ENCODE results near the gene ZBTB4. TPM values are rescaled to one million over a fixed set of nuclear protein-coding genes. Genes with fewer than 3 reads are reported as not detected.

The ZBTB4 gene
- total RNA-seq, 1 experiment from 2014 or later, result 17.1 TPM

GRCh38 chr17:7508846-7509245 is 29.4 kb upstream of the ZBTB4 start:
- TF ChIP-seq EGR1 (IDR thresholded peaks at IDR 0.05; ENCODE audit: low read depth), result no peak
- TF ChIP-seq, protein P1, sequence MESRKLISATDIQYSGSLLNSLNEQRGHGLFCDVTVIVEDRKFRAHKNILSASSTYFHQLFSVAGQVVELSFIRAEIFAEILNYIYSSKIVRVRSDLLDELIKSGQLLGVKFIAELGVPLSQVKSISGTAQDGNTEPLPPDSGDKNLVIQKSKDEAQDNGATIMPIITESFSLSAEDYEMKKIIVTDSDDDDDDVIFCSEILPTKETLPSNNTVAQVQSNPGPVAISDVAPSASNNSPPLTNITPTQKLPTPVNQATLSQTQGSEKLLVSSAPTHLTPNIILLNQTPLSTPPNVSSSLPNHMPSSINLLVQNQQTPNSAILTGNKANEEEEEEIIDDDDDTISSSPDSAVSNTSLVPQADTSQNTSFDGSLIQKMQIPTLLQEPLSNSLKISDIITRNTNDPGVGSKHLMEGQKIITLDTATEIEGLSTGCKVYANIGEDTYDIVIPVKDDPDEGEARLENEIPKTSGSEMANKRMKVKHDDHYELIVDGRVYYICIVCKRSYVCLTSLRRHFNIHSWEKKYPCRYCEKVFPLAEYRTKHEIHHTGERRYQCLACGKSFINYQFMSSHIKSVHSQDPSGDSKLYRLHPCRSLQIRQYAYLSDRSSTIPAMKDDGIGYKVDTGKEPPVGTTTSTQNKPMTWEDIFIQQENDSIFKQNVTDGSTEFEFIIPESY (IDR thresholded peaks at IDR 0.05; ENCODE audit: extremely low read depth, insufficient replicate concordance, low read length), result no peak
- TF ChIP-seq, protein P2, sequence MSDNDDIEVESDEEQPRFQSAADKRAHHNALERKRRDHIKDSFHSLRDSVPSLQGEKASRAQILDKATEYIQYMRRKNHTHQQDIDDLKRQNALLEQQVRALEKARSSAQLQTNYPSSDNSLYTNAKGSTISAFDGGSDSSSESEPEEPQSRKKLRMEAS (IDR thresholded peaks at IDR 0.05), result no peak
- no peak for TF ChIP-seq ZNF274 (IDR thresholded peaks at IDR 0.05; ENCODE audit: low read depth, low read length)
- TF ChIP-seq CBX3 (IDR thresholded peaks at IDR 0.05; ENCODE audit: low read depth), result no peak
- TF ChIP-seq RAD21 (IDR thresholded peaks at IDR 0.05; ENCODE audit: low read depth), result no peak
- no peak for TF ChIP-seq POLR2A (IDR thresholded peaks at IDR 0.05; ENCODE audit: borderline replicate concordance, extremely low read depth, insufficient read depth, insufficient read length)
- no peak for TF ChIP-seq POLR2AphosphoS5 (IDR thresholded peaks at IDR 0.05; ENCODE audit: low read depth, low read length)
- no peak for TF ChIP-seq EZH2 (IDR thresholded peaks at IDR 0.05)
- no peak for TF ChIP-seq TCF7L2 (IDR thresholded peaks at IDR 0.05; ENCODE audit: borderline replicate concordance, extremely low read depth, insufficient read depth, insufficient read length)
- TF ChIP-seq CEBPB (IDR thresholded peaks at IDR 0.05; ENCODE audit: low read depth), result no peak
- TF ChIP-seq JUND (IDR thresholded peaks at IDR 0.05), result no peak
- Histone ChIP-seq H2AFZ (ENCODE audit: low read depth, low read length, poor library complexity, severe bottlenecking) (no peak overlapping the region), H3K4me3 (replicated peaks in 1 of 2; ENCODE audit: low read depth in 1 of 2, low read length in 2 of 2) (no peak overlapping the region), H3K36me3 (ENCODE audit: control insufficient read depth in 1 of 2, insufficient read depth in 2 of 2, low read length in 2 of 2) (peaks cover 66 to 81% of the 10 kb centered on the region in 2 experiments), H3K4me1 (ENCODE audit: control insufficient read depth in 1 of 2, insufficient read depth in 2 of 2, low read length in 2 of 2) (no peaks in the 10 kb centered on the region), H3K27ac (ENCODE audit: low read depth, low read length) (no peak overlapping the region), H4K20me1 (ENCODE audit: insufficient read depth) (no peaks in the 10 kb centered on the region), H3K9me2 (ENCODE audit: insufficient read depth) (no peaks in the 10 kb centered on the region), H3K4me2 (ENCODE audit: low read length) (no peak overlapping the region), H3K9ac (ENCODE audit: low read length) (no peak overlapping the region), H3K79me2 (ENCODE audit: insufficient read depth, low read length) (peaks cover 19% of the 10 kb centered on the region; the same call in 1 of the 2 replicates), H3K27me3 (ENCODE audit: insufficient read depth, low read length) (no peaks in the 10 kb centered on the region), H3K9me3 (ENCODE audit: control insufficient read depth in 1 of 2, insufficient read depth in 1 of 2, low read depth in 1 of 2, low read length in 2 of 2) (no peaks in the 10 kb centered on the region)
- intact Hi-C loops (cut with micrococcal nuclease), result no loop called here
- DNase-seq (ENCODE audit: low read depth, low spot score), result no peak
- ChIA-PET POLR2A (no interaction called here), RAD21 (ENCODE audit: low non-redundant PET in 1 of 2, low total read pairs in 2 of 2, uncharacterized antibody in 2 of 2, unreplicated experiment in 2 of 2) (no interaction called here), CTCF (interaction anchor here (0.7 kb wide), 1 partner anchor 52 kb away, joined by 3 read pairs; no protein-coding TSS in a partner anchor)
- no TSS peak for BruUV-seq (replicated peaks)
- no peak for ATAC-seq

All from HCT116 (cell line).